Mesenchymal stem cell (in vitro differentiated cells and primary cell): ENCODE results near the gene PLEKHG5.
"Not testable (repeated sequence)": the region's sequence is repeated elsewhere in the genome, so short reads cannot be mapped to it uniquely, and the experiment has no call there.

Source experiments
- DNase-seq: peaks from one replicate; pipeline ENCODE4 v3.0.0-alpha.2; 2013
- H2AFZ ChIP-seq: one replicate; pipeline ENCODE4 v1.6.1; 2013; ENCODE audit warnings: low read depth, mild to moderate bottlenecking, control low read depth, inconsistent platforms, low read length, moderate library complexity
- H2AK5ac ChIP-seq: 2 replicates; pipeline ENCODE4 v1.6.1; 2013; ENCODE audit warnings: low read length, moderate library complexity, mild to moderate bottlenecking, inconsistent platforms; ENCODE audit not compliant: severe bottlenecking
- H2BK120ac ChIP-seq: one replicate; pipeline ENCODE4 v1.6.1; 2013; ENCODE audit warnings: low read depth, mild to moderate bottlenecking, inconsistent platforms, low read length, moderate library complexity
- H2BK12ac ChIP-seq, 2 experiments: one replicate each; pipeline ENCODE4 v1.6.1; 2013; ENCODE audit warnings: inconsistent platforms in 2 of 2, low read length in 2 of 2, mild to moderate bottlenecking in 2 of 2, moderate library complexity in 2 of 2, control low read depth in 1 of 2
- H2BK15ac ChIP-seq: one replicate; pipeline ENCODE4 v1.6.1; 2013; ENCODE audit warnings: mild to moderate bottlenecking, low read depth, inconsistent platforms; ENCODE audit not compliant: poor library complexity, severe bottlenecking
- H2BK5ac ChIP-seq: 2 replicates; pipeline ENCODE4 v1.6.1; 2013; ENCODE audit warnings: low read depth, mild to moderate bottlenecking, low read length, control low read depth, inconsistent platforms; ENCODE audit not compliant: poor library complexity, severe bottlenecking
- H3K14ac ChIP-seq, 2 experiments: one replicate each; pipeline ENCODE4 v1.6.1; 2013; ENCODE audit warnings: inconsistent platforms in 2 of 2, low read length in 2 of 2, control low read depth in 1 of 2, mild to moderate bottlenecking in 1 of 2, moderate library complexity in 1 of 2
- H3K18ac ChIP-seq, 2 experiments: one replicate each; pipeline ENCODE4 v1.6.1; 2013; ENCODE audit warnings: inconsistent platforms in 2 of 2, low read length in 2 of 2, control low read depth in 1 of 2, low read depth in 1 of 2, mild to moderate bottlenecking in 1 of 2
- H3K23ac ChIP-seq, 2 experiments: one replicate each; pipeline ENCODE4 v1.6.1; 2013; ENCODE audit warnings: inconsistent platforms in 2 of 2, low read length in 2 of 2, mild to moderate bottlenecking in 2 of 2, moderate library complexity in 2 of 2, control low read depth in 1 of 2
- H3K27ac ChIP-seq: 2 replicates; pipeline ENCODE4 v1.5.1; 2013; ENCODE audit warnings: mild to moderate bottlenecking, moderate library complexity, low read length, control low read depth, inconsistent platforms; ENCODE audit not compliant: poor library complexity, severe bottlenecking
- H3K27me3 ChIP-seq, 2 experiments: 2 replicates each; pipeline versions ENCODE4 v1.6.1 to v1.7.0; 2013; ENCODE audit warnings: low read length in 2 of 2, mild to moderate bottlenecking in 2 of 2, moderate library complexity in 2 of 2, control low read depth in 1 of 2, inconsistent platforms in 1 of 2; ENCODE audit not compliant: control insufficient read depth in 1 of 2, insufficient read depth in 1 of 2
- H3K36me3 ChIP-seq, 2 experiments: 2 replicates each; pipeline versions ENCODE4 v1.6.1 to v1.7.0; 2013; ENCODE audit warnings: low read length in 2 of 2, control low read depth in 1 of 2, inconsistent platforms in 1 of 2, low read depth in 1 of 2, mild to moderate bottlenecking in 1 of 2; ENCODE audit not compliant: insufficient read depth in 2 of 2, control insufficient read depth in 1 of 2
- H3K4ac ChIP-seq, 2 experiments: one replicate each; pipeline ENCODE4 v1.6.1; 2013; ENCODE audit warnings: inconsistent platforms in 2 of 2, low read length in 2 of 2, mild to moderate bottlenecking in 2 of 2, moderate library complexity in 2 of 2, control low read depth in 1 of 2, low read depth in 1 of 2
- H3K4me1 ChIP-seq: 2 replicates; pipeline ENCODE4 v1.6.1; 2013; ENCODE audit warnings: low read depth, low read length, control low read depth; ENCODE audit not compliant: control insufficient read depth, insufficient read depth
- H3K4me2 ChIP-seq: 2 replicates; pipeline ENCODE4 v1.6.1; 2013; ENCODE audit warnings: low read length, mild to moderate bottlenecking, inconsistent platforms; ENCODE audit not compliant: poor library complexity, severe bottlenecking
- H3K4me3 ChIP-seq, 2 experiments: 2 replicates each; pipeline versions ENCODE4 v1.5.1 to v1.7.0; 2013; ENCODE audit warnings: low read length in 2 of 2, mild to moderate bottlenecking in 2 of 2, control low read depth in 1 of 2, low read depth in 1 of 2; ENCODE audit not compliant: insufficient read depth in 1 of 2
- H3K79me1 ChIP-seq: replicated peaks from 2 replicates; pipeline ENCODE4 v1.6.1; 2013; ENCODE audit warnings: mild to moderate bottlenecking, control low read depth, low read length, inconsistent platforms; ENCODE audit not compliant: poor library complexity, severe bottlenecking
- H3K9ac ChIP-seq: 2 replicates; pipeline ENCODE4 v1.7.0; 2013; ENCODE audit warnings: mild to moderate bottlenecking, low read length, moderate library complexity
- H3K9me3 ChIP-seq: 2 replicates; pipeline ENCODE4 v1.7.0; 2013; ENCODE audit warnings: mild to moderate bottlenecking, low read length; ENCODE audit not compliant: control insufficient read depth
- H4K8ac ChIP-seq: one replicate; pipeline ENCODE4 v1.6.1; 2013; ENCODE audit warnings: inconsistent platforms, mild to moderate bottlenecking, low read length, moderate library complexity
- H4K91ac ChIP-seq: one replicate; pipeline ENCODE4 v1.6.1; 2013; ENCODE audit warnings: mild to moderate bottlenecking, low read length, inconsistent platforms
- WGBS: methylation state at CpG from one replicate; pipeline ENCODE4 v1.1.7; 2013; ENCODE audit warnings: mixed read lengths; 5-methylcytosine and 5-hydroxymethylcytosine counted together

Gene PLEKHG5

DNA sequence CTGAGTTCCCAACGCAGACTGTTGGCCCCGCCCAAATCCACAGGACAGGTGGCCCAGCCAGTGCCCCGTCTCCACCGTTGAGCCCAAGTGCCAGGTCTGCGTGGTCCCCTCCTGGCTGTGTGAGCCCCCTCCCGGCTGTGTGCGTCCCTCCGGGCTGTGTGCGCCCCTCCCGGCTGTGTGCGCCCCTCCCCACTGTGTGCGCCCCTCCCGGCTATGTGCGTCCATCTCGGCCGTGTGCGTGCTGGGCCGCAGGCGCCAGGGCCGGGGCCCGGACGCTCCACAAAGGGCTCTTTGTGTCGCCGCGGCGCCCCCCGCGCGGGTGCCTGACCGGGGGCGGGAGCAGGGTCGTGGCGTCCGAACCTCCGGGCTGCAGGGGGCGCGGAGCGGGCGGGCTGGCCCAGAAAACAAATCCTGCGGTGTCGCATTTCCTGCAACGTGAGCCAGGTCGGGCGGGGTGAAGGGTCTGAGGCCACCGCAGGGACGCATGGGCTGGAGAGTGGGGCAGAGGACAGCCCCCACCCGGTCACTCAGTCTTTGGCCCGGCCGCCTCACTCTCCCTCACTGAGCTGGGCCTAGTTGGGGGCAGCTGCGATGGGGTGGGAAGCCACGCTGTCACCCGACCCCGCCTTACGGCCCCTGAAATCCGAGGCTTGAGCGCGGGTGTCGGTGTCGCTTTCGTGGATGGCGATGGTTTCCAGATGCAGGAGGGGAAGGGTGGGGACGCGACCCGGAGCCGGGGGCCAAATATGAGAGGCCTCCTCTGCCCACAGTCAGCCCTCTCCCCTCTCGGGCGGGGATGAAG, 44.2 kb downstream of the PLEKHG5 start:
- Histone ChIP-seq H3K4me2 (no peak overlapping the region), H3K4me3 (no peak overlapping the region), H2BK12ac (no peak overlapping the region)

DNA sequence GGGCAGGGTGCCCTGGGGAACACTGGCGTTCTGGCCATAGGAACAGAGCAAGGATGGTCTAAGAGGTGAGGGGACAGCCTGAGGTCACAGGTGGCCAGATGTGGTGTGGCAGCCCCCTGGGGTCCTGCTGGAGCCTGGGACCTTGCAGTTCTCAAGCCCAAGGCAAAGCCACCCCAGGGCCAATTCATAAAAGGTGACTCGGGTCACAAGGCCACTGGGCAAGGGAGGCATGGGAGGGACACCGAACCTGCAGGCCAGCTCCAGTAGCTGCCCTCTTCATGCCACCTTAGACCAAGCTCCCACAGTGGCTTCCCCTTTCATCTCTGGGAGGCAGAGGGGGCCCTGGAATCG, 44.8 kb downstream of the PLEKHG5 start:
- H3K27me3 ChIP-seq, result peaks cover 63 to 79% of the 10 kb centered on the region in 2 experiments

More for the DNA sequence above, 44.2 kb downstream of the PLEKHG5 start:
- WGBS, result 4% methylated on average over 44 of the region's 67 CpGs
- no peak overlapping the region for H2BK5ac ChIP-seq
- H3K36me3 ChIP-seq, result no peaks in the 10 kb centered on the region
- H3K4me1 ChIP-seq, result peaks cover 24% of the 10 kb centered on the region
- peaks cover 60 to 76% of the 10 kb centered on the region in 2 experiments for H3K27me3 ChIP-seq
- H3K9me3 ChIP-seq, result no peaks in the 10 kb centered on the region
- no peak overlapping the region for H3K14ac ChIP-seq
- H3K9ac ChIP-seq, result no peak overlapping the region
- no peak overlapping the region for H3K18ac ChIP-seq
- no peaks in the 10 kb centered on the region for H3K79me1 ChIP-seq
- H2BK120ac ChIP-seq, result no peak overlapping the region
- H4K91ac ChIP-seq, result no peak overlapping the region
- no peak overlapping the region for H3K23ac ChIP-seq
- no peak overlapping the region for H2AFZ ChIP-seq
- no peak overlapping the region for H3K27ac ChIP-seq
- H2BK15ac ChIP-seq, result no peak overlapping the region
- H4K8ac ChIP-seq, result no peak overlapping the region
- no peak for DNase-seq
- no peak overlapping the region for H2AK5ac ChIP-seq
- H3K4ac ChIP-seq, result no peak overlapping the region

DNA sequence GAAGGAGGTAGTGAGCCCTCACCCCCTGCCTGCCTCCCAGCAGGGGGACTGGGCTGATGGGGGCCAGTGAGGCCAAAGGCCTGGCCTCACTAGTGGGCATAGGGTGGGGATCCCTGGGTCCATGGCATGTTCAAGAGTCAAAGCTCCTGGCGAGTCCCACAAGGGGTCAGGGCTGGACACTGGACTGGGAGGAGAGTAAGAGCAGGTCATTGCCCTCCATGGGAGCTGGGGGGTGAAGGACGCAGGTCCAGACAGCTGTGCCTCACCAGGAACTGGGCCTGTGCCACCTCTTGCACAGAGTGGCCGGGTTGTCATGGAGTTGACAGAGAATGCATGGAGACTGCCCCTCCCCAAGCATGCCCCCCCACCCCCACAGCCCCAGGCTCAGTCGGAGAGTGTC, 45.5 kb downstream of the PLEKHG5 start:
- DNase-seq, H3K23ac ChIP-seq, H3K18ac ChIP-seq, H2AFZ ChIP-seq, H3K4ac ChIP-seq, H2BK12ac ChIP-seq, H2BK15ac ChIP-seq, H2BK5ac ChIP-seq, H2BK120ac ChIP-seq, H4K91ac ChIP-seq, H3K4me3 ChIP-seq, H3K9ac ChIP-seq, H4K8ac ChIP-seq, H3K36me3 ChIP-seq, H3K79me1 ChIP-seq, H3K9me3 ChIP-seq, H3K4me2 ChIP-seq, H2AK5ac ChIP-seq, H3K14ac ChIP-seq, H3K27ac ChIP-seq: not testable (repeated sequence)
- 94% methylated on average over 2 of the region's 4 CpGs for WGBS
- H3K4me1 ChIP-seq, result peaks cover 24% of the 10 kb centered on the region
- peaks cover 63 to 79% of the 10 kb centered on the region in 2 experiments for H3K27me3 ChIP-seq

More for the DNA sequence above, 44.8 kb downstream of the PLEKHG5 start:
- no peak overlapping the region for H3K14ac ChIP-seq
- no peak overlapping the region for H3K18ac ChIP-seq
- DNase-seq, result no peak
- H2BK5ac ChIP-seq, result no peak overlapping the region
- no peak overlapping the region for H3K27ac ChIP-seq
- H4K8ac ChIP-seq, result no peak overlapping the region
- H3K4me3 ChIP-seq, result no peak overlapping the region
- H3K23ac ChIP-seq, result no peak overlapping the region
- H3K79me1 ChIP-seq, result no peaks in the 10 kb centered on the region
- no peak overlapping the region for H2BK12ac ChIP-seq
- no peaks in the 10 kb centered on the region for H3K36me3 ChIP-seq
- no peak overlapping the region for H4K91ac ChIP-seq
- no peak overlapping the region for H3K4ac ChIP-seq
- H3K9me3 ChIP-seq, result no peaks in the 10 kb centered on the region
- H3K9ac ChIP-seq, result no peak overlapping the region
- no peak overlapping the region for H2BK120ac ChIP-seq
- 70% methylated on average over 4 of the region's 4 CpGs for WGBS
- peaks cover 24% of the 10 kb centered on the region for H3K4me1 ChIP-seq
- no peak overlapping the region for H2BK15ac ChIP-seq
- H2AK5ac ChIP-seq, result no peak overlapping the region
- no peak overlapping the region for H3K4me2 ChIP-seq
- no peak overlapping the region for H2AFZ ChIP-seq

DNA sequence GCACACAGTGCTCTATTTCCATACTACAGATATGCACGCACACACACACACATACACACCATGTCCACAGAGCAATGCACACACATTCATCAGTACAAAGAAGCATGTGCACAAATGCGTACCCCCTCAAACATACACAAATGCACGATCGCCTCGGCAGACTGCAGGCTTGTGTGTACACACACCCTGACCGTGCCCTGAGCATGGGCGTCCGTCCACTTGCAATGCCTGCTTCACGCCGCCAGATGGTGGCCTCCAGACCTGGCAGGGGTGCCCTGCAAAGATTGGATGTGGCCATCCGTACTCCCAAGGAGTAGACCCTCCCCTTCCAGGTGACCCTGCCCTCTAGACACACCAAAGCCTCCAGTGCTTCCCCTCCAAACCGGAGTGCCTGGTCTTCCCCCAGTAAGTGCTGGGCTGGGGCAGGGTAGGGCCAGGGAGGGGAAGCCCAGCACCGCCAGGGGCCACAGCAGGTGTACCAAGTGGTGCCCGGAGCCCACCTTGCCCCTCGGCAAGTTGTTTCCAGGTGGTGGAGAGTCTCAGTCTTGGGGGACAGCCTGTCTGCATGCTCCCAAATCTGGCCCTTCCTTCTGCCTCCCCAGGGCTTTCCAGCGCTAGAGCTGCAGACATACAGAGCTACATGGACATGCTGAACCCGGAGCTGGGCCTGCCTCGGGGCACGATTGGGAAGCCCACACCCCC, 46.3 kb downstream of the PLEKHG5 start:
- no peak overlapping the region for H2AFZ ChIP-seq
- no peak overlapping the region for H3K4ac ChIP-seq
- 66% methylated on average over 12 of the region's 19 CpGs for WGBS
- H3K9me3 ChIP-seq, result no peaks in the 10 kb centered on the region
- no peak overlapping the region for H2BK12ac ChIP-seq
- H2BK120ac ChIP-seq, result no peak overlapping the region
- H4K8ac ChIP-seq, result no peak overlapping the region
- no peak overlapping the region for H2BK15ac ChIP-seq
- H3K27me3 ChIP-seq, result peaks cover 58 to 74% of the 10 kb centered on the region in 2 experiments
- no peak overlapping the region for H3K4me2 ChIP-seq
- H3K4me3 ChIP-seq, result no peak overlapping the region
- H2BK5ac ChIP-seq, result no peak overlapping the region
- no peak overlapping the region for H3K14ac ChIP-seq
- peaks cover 30% of the 10 kb centered on the region for H3K4me1 ChIP-seq
- no peak overlapping the region for H2AK5ac ChIP-seq
- H3K27ac ChIP-seq, result no peak overlapping the region
- no peak overlapping the region for H3K23ac ChIP-seq
- H3K79me1 ChIP-seq, result no peaks in the 10 kb centered on the region
- no peak overlapping the region for H3K9ac ChIP-seq
- no peaks in the 10 kb centered on the region for H3K36me3 ChIP-seq
- DNase-seq, result peak; percentile 29
- H3K18ac ChIP-seq, result no peak overlapping the region
- H4K91ac ChIP-seq, result no peak overlapping the region
